T-cell (primary cell): ENCODE results near the gene TBC1D2. TPM values are rescaled to one million over a fixed set of nuclear protein-coding genes. Genes with fewer than 3 reads are reported as not detected.

Source experiments
- ATAC-seq, 4 experiments: fragments of 200-7000 bp in 3 of 4; fragments of 150-1000 bp in 1 of 4; cut with Tn5 transposase; replicated peaks in 1 of 4; 1 replicate in 3 of 4; 2 replicates in 1 of 4; pipeline ENCODE4 v1.10.0; 2021; ENCODE audit warnings: moderate library complexity in 3 of 4, mild to moderate bottlenecking in 2 of 4, moderate number of reproducible peaks in 1 of 4
- CTCF ChIA-PET, 2 donors: fragments of 300-600 bp; sonication (Branson Sonifier 250); formaldehyde crosslinking; loops; one replicate each; lab custom pipeline; 2022; ENCODE audit warnings: antibody characterized with exemption in 2 of 2; lab: Charles Lee
- POLR2A ChIA-PET, 2 donors: fragments of 300-600 bp; sonication (Branson Sonifier 250); formaldehyde crosslinking; loops; one replicate each; lab custom pipeline; 2022; ENCODE audit warnings: antibody characterized with exemption in 2 of 2; lab: Charles Lee
- DNase-seq, 35 experiments: peaks; one replicate each; pipeline versions ENCODE4 v3.0.0 to v3.0.0-alpha.2; 2013 to 2023
- H3K27ac ChIP-seq: one replicate; pipeline ENCODE4 v1.5.1; 2013; ENCODE audit warnings: low read length
- H3K27me3 ChIP-seq, 2 experiments: replicated peaks in 1 of 2; 1 replicate in 1 of 2; 2 replicates in 1 of 2; pipeline versions ENCODE4 v1.6.1 to v1.7.0; 2013; ENCODE audit warnings: low read length in 1 of 2, mixed read lengths in 1 of 2; ENCODE audit not compliant: control insufficient read depth in 2 of 2, insufficient read depth in 2 of 2; ENCODE audit errors: extremely low read depth in 1 of 2
- H3K36me3 ChIP-seq, 2 donors: 1 replicate in 1 of 2; 2 replicates in 1 of 2; pipeline versions ENCODE4 v1.6.1 to v1.7.0; 2013; ENCODE audit warnings: low read length in 1 of 2; ENCODE audit not compliant: control insufficient read depth in 2 of 2, insufficient read depth in 1 of 2; ENCODE audit errors: extremely low read depth in 1 of 2
- H3K4me1 ChIP-seq, 2 experiments: 1 replicate in 1 of 2; 2 replicates in 1 of 2; pipeline versions ENCODE4 v1.6.1 to v1.7.0; 2013; ENCODE audit warnings: low read length in 2 of 2, mixed read lengths in 1 of 2; ENCODE audit not compliant: insufficient read depth in 2 of 2, control insufficient read depth in 1 of 2; ENCODE audit errors: extremely low read depth in 1 of 2
- H3K4me3 ChIP-seq, 2 donors: 1 replicate in 1 of 2; 2 replicates in 1 of 2; pipeline versions ENCODE4 v1.5.1 to v1.7.0; 2013; ENCODE audit warnings: mild to moderate bottlenecking in 2 of 2, low read length in 1 of 2, moderate library complexity in 1 of 2; ENCODE audit not compliant: control insufficient read depth in 1 of 2; ENCODE audit errors: extremely low read depth in 1 of 2
- H3K9me3 ChIP-seq: 2 replicates; pipeline ENCODE4 v1.7.0; 2013
- H3K27ac Mint-ChIP-seq, 2 donors: one replicate each; pipeline ENCODE4 v1.8.0; 2020 to 2021; ENCODE audit warnings: mild to moderate bottlenecking in 2 of 2, mixed read lengths in 2 of 2
- H3K27me3 Mint-ChIP-seq, 2 donors: one replicate each; pipeline ENCODE4 v1.8.0; 2021 to 2022; ENCODE audit warnings: mixed read lengths in 2 of 2
- H3K36me3 Mint-ChIP-seq: one replicate; pipeline ENCODE4 v1.8.0; 2021; ENCODE audit warnings: mixed read lengths
- H3K4me1 Mint-ChIP-seq, 3 donors: one replicate each; pipeline ENCODE4 v1.8.0; 2020 to 2022; ENCODE audit warnings: mixed read lengths in 3 of 3, mild to moderate bottlenecking in 1 of 3
- H3K4me3 Mint-ChIP-seq, 3 donors: one replicate each; pipeline ENCODE4 v1.8.0; 2020 to 2022; ENCODE audit warnings: mild to moderate bottlenecking in 3 of 3, mixed read lengths in 3 of 3, moderate library complexity in 3 of 3
- H3K9me3 Mint-ChIP-seq, 3 donors: one replicate each; pipeline ENCODE4 v1.8.0; 2020 to 2022; ENCODE audit warnings: mixed read lengths in 3 of 3
- WGBS: methylation state at CpG from one replicate; pipeline ENCODE4 v1.1.5; 2013; ENCODE audit warnings: missing lambda C conversion rate; ENCODE audit not compliant: insufficient coverage; 5-methylcytosine and 5-hydroxymethylcytosine counted together
- total RNA-seq, 35 experiments: library from RNA in 6 of 35; stranded (reverse) in 6 of 35; fragments of 120-200 nt in 1 of 35; gene quantifications; one replicate each; pipeline versions ENCODE4 v1.2.1 to v1.2.4 and lab custom pipeline; 2013 to 2026

TBC1D2 gene
- total RNA-seq, 5 donors from 2014 or later (not counting 1 experiment from before 2014, with no cell fraction given), result 4.5 to 10.7 (median 7.1) TPM

DNA sequence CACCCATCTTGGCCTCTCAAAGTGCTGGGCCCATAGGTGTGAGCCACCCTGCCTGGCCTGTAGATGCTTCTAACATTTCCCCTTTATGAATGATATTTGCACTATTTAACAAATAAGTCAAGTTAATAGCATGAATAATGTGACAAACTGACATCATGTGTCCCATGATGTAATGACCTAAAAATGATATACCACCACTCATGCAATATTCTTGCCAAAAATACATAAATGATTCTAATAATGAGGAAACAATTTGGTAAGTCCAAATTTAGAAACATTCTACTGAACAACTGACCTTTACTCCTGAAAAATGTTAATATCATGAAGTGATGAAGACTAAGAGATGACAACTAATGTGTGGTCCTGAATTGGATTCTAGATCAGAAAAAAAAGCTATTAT, 102.9 kb downstream of the TBC1D2 start:
- ATAC-seq (no peak), DNase-seq (no peak)
- Histone ChIP-seq H3K27ac (no peak overlapping the region), H3K36me3 (peaks cover 0 to 11% of the 10 kb centered on the region in 2 donors), H3K4me1 (no peaks in the 10 kb centered on the region), H3K27me3 (no peaks in the 10 kb centered on the region), H3K9me3 (no peaks in the 10 kb centered on the region), H3K4me3 (no peak overlapping the region)
- H3K27me3 Mint-ChIP-seq, result no peaks in the 10 kb centered on the region
- CTCF ChIA-PET, result no interaction called here
- H3K4me1 Mint-ChIP-seq, result peaks cover 4 to 13% (median 8%) of the 10 kb centered on the region in 3 donors
- H3K27ac Mint-ChIP-seq, result peak overlapping the region in 1 of 2 donors; percentile 2
- H3K36me3 Mint-ChIP-seq, result peaks cover 34% of the 10 kb centered on the region
- H3K9me3 Mint-ChIP-seq, result no peaks in the 10 kb centered on the region
- no peak overlapping the region for H3K4me3 Mint-ChIP-seq
- POLR2A ChIA-PET, result interaction anchor here in 1 of 2 donors (0.6 kb wide), 1 partner anchor 77 kb away, joined by 3 read pairs; no protein-coding TSS in a partner anchor

GRCh38 chr9:98150721-98151120, 104.7 kb downstream of the TBC1D2 start:
- Histone ChIP-seq H3K27me3 (no peaks in the 10 kb centered on the region), H3K36me3 (peaks cover 0 to 3% of the 10 kb centered on the region in 2 donors), H3K4me3 (no peak overlapping the region), H3K9me3 (no peaks in the 10 kb centered on the region), H3K4me1 (no peaks in the 10 kb centered on the region), H3K27ac (no peak overlapping the region)
- H3K27me3 Mint-ChIP-seq, result no peaks in the 10 kb centered on the region
- DNase-seq (no peak), ATAC-seq (no peak)
- H3K27ac Mint-ChIP-seq, result peak overlapping the region in 1 of 2 donors; percentile 50
- 83% methylated on average over 2 of the region's 3 CpGs for WGBS
- H3K4me3 Mint-ChIP-seq, result no peak overlapping the region
- peaks cover 8 to 16% (median 9%) of the 10 kb centered on the region in 3 donors for H3K4me1 Mint-ChIP-seq
- no peaks in the 10 kb centered on the region for H3K9me3 Mint-ChIP-seq
- CTCF ChIA-PET, result no interaction called here
- POLR2A ChIA-PET, result no interaction called here
- peaks cover 27% of the 10 kb centered on the region for H3K36me3 Mint-ChIP-seq

- DNase-seq (no peak), ATAC-seq (no peak)
- Histone ChIP-seq H3K36me3 (peaks cover 0 to 6% of the 10 kb centered on the region in 2 donors), H3K4me3 (no peak overlapping the region), H3K4me1 (no peaks in the 10 kb centered on the region), H3K27me3 (no peaks in the 10 kb centered on the region), H3K27ac (no peak overlapping the region), H3K9me3 (no peaks in the 10 kb centered on the region)
- H3K27me3 Mint-ChIP-seq, result no peaks in the 10 kb centered on the region
- peak overlapping the region in 1 of 2 donors; percentile 4 for H3K27ac Mint-ChIP-seq
- peaks cover 27% of the 10 kb centered on the region for H3K36me3 Mint-ChIP-seq
- H3K9me3 Mint-ChIP-seq, result no peaks in the 10 kb centered on the region
- ChIA-PET CTCF (interaction anchor here in 1 of 2 donors (1.2 kb wide), 1 partner anchor 9 kb away, joined by 3 read pairs; no protein-coding TSS in a partner anchor), POLR2A (no interaction called here)
- peaks cover 8 to 16% (median 9%) of the 10 kb centered on the region in 3 donors for H3K4me1 Mint-ChIP-seq
- no peak overlapping the region for H3K4me3 Mint-ChIP-seq
- 82% methylated on average over 7 of the region's 7 CpGs for WGBS
Observed at GRCh38 chr9:98150164-98150563, 105.3 kb downstream of the TBC1D2 start.

DNA sequence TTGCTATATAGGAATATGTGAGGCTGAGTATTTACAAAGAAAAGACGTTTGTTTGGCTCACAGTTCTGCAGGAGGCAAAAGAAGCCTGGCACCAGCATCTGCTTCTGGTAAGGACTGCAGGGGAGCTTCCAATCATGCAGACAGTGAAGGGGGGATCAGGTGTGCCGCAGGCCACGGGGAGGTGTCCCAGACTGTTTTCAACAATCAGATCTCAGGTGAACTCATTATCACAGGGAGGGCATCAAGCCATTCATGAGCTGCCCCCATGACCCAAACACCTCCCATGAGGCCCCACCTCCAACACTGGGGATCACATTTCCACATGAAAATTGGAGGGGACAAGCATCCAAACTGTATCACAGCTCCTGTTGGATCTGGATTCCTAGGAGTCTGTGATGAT, 106.0 kb downstream of the TBC1D2 start:
- Mint-ChIP-seq H3K27ac (peak overlapping the region in 1 of 2 donors; percentile 58), H3K36me3 (peaks cover 25% of the 10 kb centered on the region)

More for the DNA sequence above, 106.0 kb downstream of the TBC1D2 start:
- ATAC-seq (no peak), DNase-seq (no peak)
- no peak overlapping the region for H3K4me3 Mint-ChIP-seq
- H3K4me1 ChIP-seq, result no peaks in the 10 kb centered on the region
- H3K9me3 ChIP-seq, result no peaks in the 10 kb centered on the region
- POLR2A ChIA-PET, result no interaction called here
- H3K4me1 Mint-ChIP-seq, result peaks cover 8 to 16% (median 12%) of the 10 kb centered on the region in 3 donors
- no peak overlapping the region for H3K4me3 ChIP-seq
- CTCF ChIA-PET, result interaction anchor here in 1 of 2 donors (1.2 kb wide), 1 partner anchor 9 kb away, joined by 3 read pairs; no protein-coding TSS in a partner anchor
- H3K27me3 ChIP-seq, result no peaks in the 10 kb centered on the region
- no peaks in the 10 kb centered on the region for H3K9me3 Mint-ChIP-seq
- H3K27ac ChIP-seq, result no peak overlapping the region
- 88% methylated on average over 1 of the region's 3 CpGs for WGBS
- peaks cover 0 to 3% of the 10 kb centered on the region in 2 donors for H3K36me3 ChIP-seq
- H3K27me3 Mint-ChIP-seq, result no peaks in the 10 kb centered on the region

Other genes with a start within 250 kb of the TBC1D2 start
- gene NANS, start 198.9 kb downstream of the TBC1D2 start, total RNA-seq, result 10 to 100 TPM; 21.7 to 57.5 (median 27.6) TPM
- 10 to 100 TPM; 75.7 to 98.9 (median 85.3) TPM for gene TRIM14, start 136.4 kb downstream of the TBC1D2 start, total RNA-seq
- 10 to 100 TPM in 4 of 5 donors, 1 to 10 TPM in 1; 9.1 to 12.4 (median 10.8) TPM for gene CORO2A, start 63.0 kb downstream of the TBC1D2 start, total RNA-seq